ENCODE results near the gene CCDC122.

Gene CCDC122

GRCh38 chr13:43800828-43801227 lies 78.7 kb downstream of the CCDC122 start:
- no peak for DNase-seq (ENCODE audit: low read depth)

GRCh38 chr13:43799191-43799590 lies 80.3 kb downstream of the CCDC122 start:
- DNase-seq (ENCODE audit: low read depth): no peak

- DNase-seq (ENCODE audit: low read depth): no peak
Measured at GRCh38 chr13:43797869-43798268, 81.7 kb downstream of the CCDC122 start.

DNA sequence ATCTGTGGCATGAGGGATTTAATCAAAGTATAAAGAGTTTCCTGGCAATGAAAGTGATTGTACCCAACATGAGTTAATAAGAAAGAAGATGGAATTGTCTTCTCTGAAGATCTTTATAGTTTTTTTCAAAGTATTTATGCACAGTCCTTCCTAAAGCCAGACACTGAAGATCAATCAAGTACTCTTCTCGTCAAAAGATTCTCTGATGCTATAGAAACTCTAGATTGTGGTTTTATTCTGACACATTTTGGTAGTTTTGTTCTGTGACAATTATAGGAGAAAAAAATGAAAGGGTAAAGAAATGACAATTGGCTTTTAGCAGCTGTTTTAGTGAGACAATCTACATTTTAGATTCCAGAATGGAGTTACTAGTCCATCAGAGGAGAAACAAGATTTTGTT lies 82.4 kb downstream of the CCDC122 start:
- DNase-seq (ENCODE audit: low read depth): no peak

DNA sequence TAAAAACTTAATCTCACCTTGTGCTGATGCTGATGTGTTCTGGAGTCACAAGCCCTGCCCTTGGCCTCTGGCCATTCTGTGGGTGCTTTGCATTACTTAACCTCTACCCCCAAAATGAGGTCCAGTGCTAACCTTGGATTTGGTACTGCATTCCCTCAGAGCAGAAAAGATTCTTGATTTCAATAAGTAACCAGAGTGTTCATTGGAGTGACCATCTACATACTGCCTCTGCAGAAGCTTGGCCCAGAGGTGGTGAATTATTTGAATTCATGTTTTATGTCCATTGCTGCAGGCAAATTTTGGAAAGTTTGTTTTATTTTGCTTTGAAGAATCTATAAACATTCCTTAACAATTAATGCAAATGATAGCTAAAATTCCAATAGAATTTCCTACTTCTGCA lies 85.1 kb downstream of the CCDC122 start:
- DNase-seq (ENCODE audit: low read depth): no peak

DNA sequence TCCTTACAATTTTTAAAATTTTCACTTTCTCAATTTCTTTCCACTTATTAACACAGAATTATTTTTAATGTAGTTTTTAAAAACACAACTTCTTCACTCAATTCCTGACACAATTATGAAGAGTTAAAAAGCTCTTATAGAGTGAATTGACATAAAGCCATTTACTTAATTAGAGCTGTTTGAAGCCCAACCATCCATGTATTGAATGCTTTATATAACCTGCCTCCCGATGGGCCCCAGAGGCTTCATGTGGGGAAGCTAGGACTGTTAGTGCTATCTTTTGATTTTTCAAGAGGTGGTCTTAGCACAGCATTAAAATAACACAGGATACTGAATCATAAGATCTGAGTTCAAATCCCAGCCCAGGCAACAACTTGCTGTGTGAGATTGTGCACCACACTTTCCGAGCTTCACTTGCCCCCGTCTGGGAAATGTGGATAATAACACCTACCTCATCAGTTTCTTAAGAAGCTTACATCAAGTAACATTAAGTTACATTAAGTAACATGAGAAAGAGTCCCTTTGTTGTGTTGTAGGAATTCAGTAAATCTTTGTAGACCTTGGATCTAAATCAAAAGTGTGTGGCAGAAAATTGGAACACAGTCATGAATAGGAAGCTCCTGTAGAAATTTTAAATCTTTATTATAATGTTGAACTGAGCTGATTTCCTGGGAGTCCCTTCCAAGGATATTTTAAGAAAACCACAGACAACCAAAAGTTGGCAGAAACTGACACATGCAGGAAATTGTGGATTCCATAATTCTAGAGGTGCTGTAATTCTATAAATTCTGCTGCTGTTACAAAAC lies 87.3 kb downstream of the CCDC122 start:
- no peak for DNase-seq (ENCODE audit: low read depth)

GRCh38 chr13:43787997-43788396 lies 91.5 kb downstream of the CCDC122 start:
- DNase-seq (ENCODE audit: low read depth): no peak

DNA sequence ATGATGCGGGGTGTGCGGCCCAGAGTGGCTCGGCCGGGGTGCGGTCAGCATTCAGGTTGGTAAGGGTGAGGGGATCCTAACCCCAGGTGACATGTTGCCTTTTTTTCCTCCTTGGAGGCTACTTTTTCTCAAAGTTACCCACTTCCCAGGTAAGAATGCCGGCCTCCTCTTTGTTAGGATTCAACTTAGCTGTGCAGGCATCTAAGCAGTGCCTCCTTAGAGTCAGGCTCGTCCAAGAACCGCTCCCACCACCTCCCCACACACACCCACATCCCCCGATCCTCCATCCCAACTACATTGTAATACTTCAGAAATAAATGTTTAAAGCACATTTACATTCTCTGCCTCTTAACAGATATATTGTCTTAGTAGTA lies 92.0 kb downstream of the CCDC122 start:
- no peak for DNase-seq (ENCODE audit: low read depth)

DNA sequence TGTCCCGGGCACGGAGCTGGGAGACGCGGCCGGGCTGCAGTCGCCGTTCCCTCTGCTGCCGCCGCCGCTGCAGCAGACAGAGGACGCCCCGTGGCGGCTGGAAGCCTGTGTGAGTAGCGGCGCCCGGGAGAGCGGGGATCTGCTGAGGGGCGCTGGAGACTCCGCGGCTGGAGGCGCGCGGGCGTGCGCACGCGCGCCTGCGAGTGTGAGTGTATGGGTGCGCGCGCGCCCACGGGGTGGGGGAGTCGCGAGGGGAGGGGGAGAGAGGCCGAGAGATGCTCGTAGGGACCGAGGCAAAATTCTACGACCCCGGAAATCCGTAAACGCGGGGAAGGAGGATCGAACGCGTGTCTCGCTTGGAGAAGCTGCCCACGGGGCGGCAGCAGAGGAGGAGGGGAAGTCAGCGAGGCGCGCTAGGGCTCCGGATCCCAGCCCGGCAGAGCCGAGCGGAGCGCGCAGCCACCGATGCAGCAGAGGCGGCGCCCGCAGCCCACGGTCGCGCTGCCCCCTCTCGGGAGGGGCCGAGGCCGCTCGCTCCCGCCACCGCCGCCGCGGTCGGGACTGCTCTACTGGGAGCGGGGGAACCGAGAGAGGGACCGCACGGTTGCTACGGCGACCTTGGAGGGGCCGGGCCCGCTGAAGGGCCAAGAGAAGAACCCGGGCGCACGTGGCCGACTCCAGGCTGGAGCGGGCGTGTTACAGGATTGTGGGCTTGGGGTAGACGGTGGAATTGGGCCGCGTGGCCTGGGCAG lies 92.6 kb downstream of the CCDC122 start, which contains the start of gene ENOX1:
TSS of gene ENOX1 (minus strand) at position 207 of the 752 bp plus-strand sequence.
- no peak for DNase-seq (ENCODE audit: low read depth)

DNA sequence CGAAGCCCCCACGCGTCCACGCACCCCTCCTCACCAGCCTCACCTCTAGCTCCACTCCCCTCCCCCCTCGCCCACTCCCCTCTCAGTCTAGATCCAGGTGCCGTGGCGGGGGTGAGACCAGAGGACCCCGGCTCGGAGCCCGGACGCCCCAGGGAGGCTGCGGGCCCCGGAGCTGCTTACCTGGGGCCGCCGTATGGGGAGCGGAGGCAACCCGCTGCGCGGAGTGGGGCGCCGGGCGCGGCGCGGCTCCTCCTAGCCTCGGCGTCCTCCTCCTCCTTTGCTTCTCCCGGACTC lies 93.1 kb downstream of the CCDC122 start:
- DNase-seq (ENCODE audit: low read depth): no peak
